Mucosa of stomach (tissue), 1 donor: ENCODE measurements around the gene HCN4.

Experiments used
- H3K27me3 ChIP-seq: one replicate; pipeline ENCODE4 v1.7.0; 2013; ENCODE audit warnings: mild to moderate bottlenecking, low read length; ENCODE audit not compliant: control insufficient read depth, insufficient read depth
- H3K36me3 ChIP-seq: one replicate; pipeline ENCODE4 v1.7.0; 2013; ENCODE audit warnings: low read length; ENCODE audit not compliant: control insufficient read depth, insufficient read depth
- H3K4me1 ChIP-seq: one replicate; pipeline ENCODE4 v1.7.0; 2013; ENCODE audit warnings: mild to moderate bottlenecking, low read length; ENCODE audit not compliant: control insufficient read depth, insufficient read depth
- H3K4me3 ChIP-seq: one replicate; pipeline ENCODE4 v1.7.0; 2013; ENCODE audit warnings: low read length
- H3K9ac ChIP-seq: one replicate; pipeline ENCODE4 v1.7.0; 2013; ENCODE audit warnings: mild to moderate bottlenecking, low read length, moderate library complexity
- H3K9me3 ChIP-seq: one replicate; pipeline ENCODE4 v1.7.0; 2013; ENCODE audit warnings: mild to moderate bottlenecking, low read length, moderate library complexity; ENCODE audit not compliant: control insufficient read depth
- donor health status: Pancreatic carcinoma.

Gene HCN4

DNA sequence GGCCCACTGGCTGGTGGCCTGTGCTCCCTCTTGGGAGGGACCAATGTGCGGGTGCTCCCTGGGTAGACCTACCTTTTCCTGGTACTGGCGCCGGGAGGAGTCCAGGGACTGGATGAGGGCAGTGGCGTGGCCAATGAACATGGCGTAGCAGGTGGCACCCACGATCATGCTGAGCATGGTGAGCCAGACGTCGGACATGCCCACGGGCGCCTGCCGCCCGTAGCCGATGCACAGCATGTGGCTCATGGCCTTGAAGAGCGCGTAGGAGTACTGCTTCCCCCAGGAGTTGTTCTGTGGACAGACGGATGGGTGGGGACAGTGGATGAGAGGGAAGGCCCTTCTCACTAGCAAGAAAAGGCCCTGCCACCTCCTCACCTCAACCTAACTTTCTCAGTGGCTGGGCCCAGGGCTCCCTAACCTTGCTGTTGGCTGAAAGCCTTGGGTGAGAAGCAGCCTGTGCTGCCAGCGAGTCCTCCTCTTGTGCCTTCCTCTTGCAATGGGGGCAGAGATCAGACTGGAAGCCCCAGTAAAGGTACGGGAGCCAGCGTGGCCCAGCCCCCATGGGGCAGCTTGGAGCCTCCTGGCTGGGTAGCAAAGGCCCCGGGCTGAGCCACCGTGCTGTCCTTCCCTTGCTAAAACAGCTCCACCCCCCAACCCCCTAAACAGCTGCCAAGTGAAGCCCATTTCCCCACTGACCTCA, 39.1 kb downstream of the HCN4 start:
- Histone ChIP-seq H3K9ac (no peak overlapping the region), H3K27me3 (peaks cover 7% of the 10 kb centered on the region), H3K4me3 (no peak overlapping the region), H3K9me3 (no peaks in the 10 kb centered on the region), H3K4me1 (no peaks in the 10 kb centered on the region), H3K36me3 (no peaks in the 10 kb centered on the region)

DNA sequence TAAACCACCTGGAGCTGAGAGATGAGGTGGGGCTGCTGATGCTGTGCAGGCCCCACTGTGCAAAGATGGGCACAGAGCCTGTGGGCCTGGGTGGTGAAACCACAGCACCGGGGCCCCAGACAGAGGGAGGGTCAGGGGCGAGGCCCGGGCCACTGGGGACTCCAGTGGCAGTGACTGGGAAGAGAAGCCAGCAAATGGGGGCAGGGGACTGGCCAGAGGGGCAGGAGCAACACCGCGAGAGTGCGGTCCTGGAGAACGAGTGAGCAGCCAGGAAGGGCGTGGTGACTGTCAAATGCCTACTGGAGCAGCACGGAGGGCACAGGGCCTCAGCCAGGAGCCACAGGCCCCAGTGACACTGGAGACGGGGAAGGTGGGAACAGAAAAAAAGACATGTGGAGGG, 39.8 kb downstream of the HCN4 start:
- no peaks in the 10 kb centered on the region for H3K36me3 ChIP-seq
- H3K9ac ChIP-seq: no peak overlapping the region
- no peak overlapping the region for H3K4me3 ChIP-seq
- H3K9me3 ChIP-seq: no peaks in the 10 kb centered on the region
- no peaks in the 10 kb centered on the region for H3K4me1 ChIP-seq
- peaks cover 7% of the 10 kb centered on the region for H3K27me3 ChIP-seq

DNA sequence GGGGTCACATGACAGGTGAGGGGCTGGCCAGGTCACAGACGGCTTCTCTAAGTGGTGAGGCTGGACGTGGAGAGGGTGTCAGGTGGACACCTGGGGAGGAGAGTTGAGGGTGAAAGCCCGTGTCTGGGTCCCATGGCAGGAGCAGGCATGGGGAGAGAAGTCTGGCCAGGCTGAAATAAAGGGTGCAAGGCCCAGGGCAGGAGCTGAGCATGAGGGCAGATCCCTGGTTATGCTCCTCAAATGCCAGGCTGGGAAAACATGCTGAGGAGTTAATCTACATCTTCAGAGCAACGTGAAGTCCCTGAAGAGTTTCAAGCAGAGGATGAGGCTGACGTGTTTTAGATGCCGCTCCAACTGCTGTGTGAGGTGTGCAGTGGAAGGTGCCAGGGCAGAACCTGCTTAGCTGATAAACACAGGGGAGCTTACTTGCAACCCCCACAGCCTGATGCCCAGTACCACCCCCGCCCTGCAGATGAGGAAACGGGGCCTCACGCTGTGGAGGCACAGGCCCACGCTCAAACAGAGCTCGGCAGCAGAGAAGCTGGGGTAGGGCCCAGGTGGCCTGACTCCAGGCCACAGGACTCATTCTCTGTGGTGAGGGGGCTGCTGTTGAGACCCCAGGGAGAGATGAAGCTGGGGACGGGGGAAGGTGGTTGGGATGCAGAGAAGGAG, 40.5 kb downstream of the HCN4 start:
- no peaks in the 10 kb centered on the region for H3K36me3 ChIP-seq
- no peaks in the 10 kb centered on the region for H3K4me1 ChIP-seq
- H3K9me3 ChIP-seq: no peaks in the 10 kb centered on the region
- no peak overlapping the region for H3K4me3 ChIP-seq
- no peak overlapping the region for H3K9ac ChIP-seq
- H3K27me3 ChIP-seq: peaks cover 7% of the 10 kb centered on the region

DNA sequence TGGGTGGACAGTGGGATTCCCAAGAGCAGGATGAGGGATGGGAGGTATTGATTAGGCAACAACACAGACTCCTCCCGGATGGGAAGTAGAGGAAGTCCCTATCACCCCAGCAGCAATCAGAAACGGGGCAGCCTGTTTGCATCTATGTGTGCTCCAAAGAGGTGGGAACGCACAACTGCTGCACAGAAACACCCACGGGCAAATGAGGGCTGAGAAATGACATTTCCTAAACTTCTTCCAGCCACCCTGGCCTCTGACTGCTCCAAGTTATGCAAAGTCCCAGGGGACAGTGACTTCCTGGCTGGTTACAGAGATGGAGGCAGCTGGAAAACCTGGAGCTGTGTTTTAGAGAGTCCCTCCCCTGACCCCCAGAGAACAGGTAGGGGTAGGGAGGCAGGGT, 42.6 kb downstream of the HCN4 start:
- H3K9ac ChIP-seq: no peak overlapping the region
- H3K4me3 ChIP-seq: no peak overlapping the region
- no peaks in the 10 kb centered on the region for H3K9me3 ChIP-seq
- H3K27me3 ChIP-seq: peaks cover 7% of the 10 kb centered on the region
- H3K36me3 ChIP-seq: no peaks in the 10 kb centered on the region
- no peaks in the 10 kb centered on the region for H3K4me1 ChIP-seq

DNA sequence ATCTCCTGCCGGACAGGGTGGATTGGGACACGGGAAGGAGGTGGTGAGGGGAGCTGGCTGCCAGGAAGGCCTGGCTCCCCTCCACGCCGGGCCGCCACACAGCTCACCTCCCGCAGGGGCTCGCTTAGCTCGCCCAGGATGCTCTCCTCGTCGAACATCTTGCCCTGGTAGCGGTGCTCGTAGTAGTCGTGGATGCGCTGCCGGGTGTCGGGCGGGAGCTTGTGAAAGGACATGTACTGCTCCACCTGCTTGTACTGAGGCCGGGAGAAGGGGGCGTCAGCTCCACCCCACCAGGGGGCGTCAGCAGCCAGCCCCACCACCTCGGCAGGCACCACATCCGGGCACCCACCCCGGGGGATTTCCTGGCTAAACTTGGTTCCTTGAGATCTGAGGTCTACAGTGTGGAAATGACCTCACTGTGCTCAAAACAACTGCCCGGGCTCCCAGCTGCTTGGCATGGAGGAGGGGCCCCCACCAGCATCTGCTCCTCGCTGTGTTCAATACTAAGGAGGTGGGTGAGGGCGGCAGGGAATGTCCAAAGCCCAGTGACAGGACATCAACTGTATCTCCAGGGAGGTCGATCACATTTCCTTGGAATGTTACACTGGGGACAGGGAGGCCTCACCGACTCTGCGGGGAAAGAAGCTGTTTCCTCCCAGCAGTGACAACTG, 43.4 kb downstream of the HCN4 start:
- Histone ChIP-seq H3K27me3 (peaks cover 7% of the 10 kb centered on the region), H3K4me3 (no peak overlapping the region), H3K9ac (no peak overlapping the region), H3K9me3 (no peaks in the 10 kb centered on the region), H3K4me1 (no peaks in the 10 kb centered on the region), H3K36me3 (no peaks in the 10 kb centered on the region)

DNA sequence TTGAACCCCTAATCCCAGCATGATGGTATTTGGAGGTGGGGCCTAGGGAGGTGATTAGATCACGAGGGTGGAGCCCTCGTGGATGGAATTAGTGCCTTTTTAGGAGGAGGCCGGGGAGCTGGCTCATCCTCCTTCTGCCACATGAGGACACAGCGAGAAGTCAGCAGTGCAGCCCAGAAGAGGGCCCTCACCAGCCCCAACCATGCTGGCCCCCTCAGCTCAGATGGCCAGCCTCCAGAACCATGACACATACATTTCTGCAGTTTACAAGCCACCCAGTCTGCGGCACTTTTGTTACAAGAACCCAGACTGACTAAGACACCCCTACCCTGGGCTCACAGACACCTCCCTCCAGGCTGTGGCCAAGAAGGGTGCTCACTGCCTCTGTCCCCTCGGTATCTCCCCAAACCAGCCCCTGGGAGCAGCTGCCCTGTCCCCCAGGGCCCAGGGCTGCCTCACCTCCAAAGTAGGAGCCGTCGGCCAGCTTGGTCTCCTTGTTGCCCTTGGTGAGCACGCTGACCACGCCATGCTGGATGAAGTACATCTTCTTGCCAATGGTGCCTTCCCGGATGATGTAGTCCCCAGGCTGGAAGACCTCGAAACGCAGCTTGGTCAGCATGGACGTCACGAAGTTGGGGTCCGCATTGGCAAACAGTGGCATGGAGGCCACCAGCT, 44.1 kb downstream of the HCN4 start:
- Histone ChIP-seq H3K4me3 (no peak overlapping the region), H3K27me3 (peaks cover 7% of the 10 kb centered on the region), H3K4me1 (no peaks in the 10 kb centered on the region), H3K36me3 (no peaks in the 10 kb centered on the region), H3K9me3 (no peaks in the 10 kb centered on the region), H3K9ac (no peak overlapping the region)

DNA sequence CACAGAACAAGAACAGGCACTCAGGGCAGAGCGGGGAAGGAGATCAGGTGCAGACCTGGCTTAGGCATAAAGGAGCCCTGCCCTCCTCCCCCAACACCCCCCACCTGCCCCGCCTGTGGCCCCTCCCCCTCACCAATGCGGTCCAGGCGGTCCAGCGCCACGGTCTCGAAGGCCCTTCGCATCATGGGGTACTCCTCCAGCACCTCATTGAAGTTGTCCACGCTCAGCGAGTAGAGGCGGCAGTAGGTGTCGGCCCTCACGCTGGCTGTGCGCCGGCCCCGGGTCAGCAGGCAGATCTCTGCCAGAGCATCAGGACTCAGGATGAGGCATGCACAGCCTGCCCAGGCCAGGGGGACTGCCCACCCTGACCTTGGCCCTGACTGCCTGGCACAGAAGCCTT, 44.8 kb downstream of the HCN4 start:
- H3K27me3 ChIP-seq: peaks cover 12% of the 10 kb centered on the region
- no peaks in the 10 kb centered on the region for H3K4me1 ChIP-seq
- no peaks in the 10 kb centered on the region for H3K9me3 ChIP-seq
- no peaks in the 10 kb centered on the region for H3K36me3 ChIP-seq
- H3K9ac ChIP-seq: no peak overlapping the region
- no peak overlapping the region for H3K4me3 ChIP-seq

DNA sequence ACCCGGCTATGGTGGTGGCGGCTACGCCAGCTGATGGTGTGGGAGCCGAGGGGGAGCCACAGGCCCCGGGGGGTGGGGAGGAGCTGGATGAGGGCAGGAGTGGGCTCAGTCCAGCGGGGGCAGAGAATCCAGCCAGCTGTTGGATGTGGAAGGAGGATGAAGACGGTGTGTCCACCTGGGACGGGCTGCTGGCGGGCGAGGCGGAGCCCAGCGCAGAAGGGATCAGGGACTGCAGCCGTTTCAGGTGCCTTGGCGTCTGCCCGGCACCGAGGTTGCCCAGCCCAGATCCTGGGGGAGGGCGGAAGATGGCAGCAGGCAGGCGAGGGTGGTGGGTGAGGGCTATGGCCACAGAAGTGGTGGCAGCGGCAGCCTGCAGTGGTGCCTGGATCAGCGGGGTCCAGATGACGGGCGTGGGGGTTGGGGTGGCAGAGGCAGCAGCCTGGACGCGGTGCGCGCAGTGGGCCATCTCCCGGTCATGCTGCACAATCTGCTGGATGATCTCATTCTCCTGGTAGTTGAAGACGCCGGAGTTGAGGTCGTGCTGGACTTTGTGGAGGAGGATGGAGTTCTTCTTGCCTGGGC, 45.3 kb downstream of the HCN4 start:
- peaks cover 12% of the 10 kb centered on the region for H3K27me3 ChIP-seq
- no peaks in the 10 kb centered on the region for H3K4me1 ChIP-seq
- H3K9ac ChIP-seq: no peak overlapping the region
- no peaks in the 10 kb centered on the region for H3K36me3 ChIP-seq
- H3K4me3 ChIP-seq: no peak overlapping the region
- H3K9me3 ChIP-seq: no peaks in the 10 kb centered on the region

DNA sequence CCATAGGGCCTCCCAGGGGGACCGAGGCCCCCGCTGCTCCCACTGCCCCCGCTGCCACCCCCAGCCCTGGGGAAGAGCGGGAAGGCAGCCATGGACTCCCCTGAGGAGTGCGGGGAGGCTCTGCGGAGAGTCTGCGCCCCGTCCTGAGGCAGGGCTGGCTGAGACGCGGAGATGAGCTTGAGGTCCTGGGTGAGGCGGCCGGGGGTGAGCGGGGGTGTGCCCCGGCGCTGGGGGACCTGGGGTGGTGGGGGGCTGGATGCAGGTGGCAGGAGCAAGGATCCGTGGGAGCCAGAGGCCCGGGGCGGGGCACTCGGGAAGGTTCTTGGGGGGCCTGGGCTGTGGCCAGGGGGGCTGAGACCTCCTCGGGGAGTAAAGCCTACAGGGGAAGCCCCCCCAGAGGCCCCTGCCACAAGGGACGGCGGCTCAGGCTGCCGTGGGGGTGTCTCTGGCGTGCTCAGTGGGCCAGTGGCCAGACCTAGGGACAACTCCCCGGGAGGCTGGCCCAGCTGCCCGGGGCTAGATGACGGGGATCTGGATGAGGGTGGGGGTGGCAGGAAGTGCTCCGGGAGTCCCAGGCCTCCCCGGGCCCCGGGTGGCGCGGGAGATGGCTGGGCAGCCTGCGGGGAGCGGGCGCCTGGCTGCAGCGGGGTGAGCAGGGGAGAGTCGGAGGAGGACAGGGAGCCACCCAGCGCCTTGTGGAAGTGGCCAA, 45.9 kb downstream of the HCN4 start:
- H3K4me3 ChIP-seq: no peak overlapping the region
- no peaks in the 10 kb centered on the region for H3K9me3 ChIP-seq
- H3K4me1 ChIP-seq: no peaks in the 10 kb centered on the region
- H3K9ac ChIP-seq: no peak overlapping the region
- no peaks in the 10 kb centered on the region for H3K36me3 ChIP-seq
- H3K27me3 ChIP-seq: peaks cover 12% of the 10 kb centered on the region

DNA sequence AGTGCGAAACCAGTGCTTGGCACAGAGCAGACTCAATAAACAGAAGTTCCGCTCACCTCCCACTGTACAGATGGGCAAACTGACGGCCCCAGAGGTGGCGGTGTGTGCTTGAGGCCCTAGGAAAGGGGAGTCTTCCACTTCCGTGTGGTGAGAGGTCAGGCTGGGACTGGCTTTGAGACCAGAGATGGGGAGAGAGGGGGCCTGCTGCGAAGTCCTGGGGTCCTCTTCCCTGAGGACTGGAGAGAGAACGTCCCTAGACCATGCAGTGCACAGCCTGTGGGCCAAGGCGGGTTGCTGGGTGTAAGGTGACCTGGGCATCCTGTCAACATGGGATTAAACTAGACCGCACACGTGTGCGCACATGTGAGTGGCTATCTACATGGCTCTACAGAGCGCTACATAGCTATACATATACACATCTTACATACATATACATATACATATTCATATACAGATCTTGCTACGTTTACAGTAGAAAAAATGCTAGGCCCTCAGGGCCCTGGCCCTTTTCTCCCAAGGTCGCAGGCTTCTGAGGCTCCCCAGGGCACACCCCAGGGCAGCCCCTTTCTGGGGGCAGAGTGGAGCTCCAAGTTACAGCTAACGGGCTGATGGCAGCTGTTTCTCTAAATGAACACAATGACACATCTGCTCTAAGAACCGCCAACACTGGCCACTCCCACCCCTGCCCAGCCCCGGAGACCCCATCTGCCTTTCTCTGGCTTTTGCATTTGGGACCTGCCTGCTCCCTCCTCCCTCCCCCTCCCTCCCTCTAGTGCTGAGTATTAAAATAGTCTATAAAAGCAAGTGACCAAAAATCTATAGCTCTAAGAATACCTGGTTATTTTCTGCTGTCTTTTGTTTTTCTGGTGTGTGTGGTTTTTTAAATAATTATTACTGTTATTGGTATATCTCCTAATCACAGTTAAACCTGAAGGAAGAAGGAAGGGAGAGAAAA, 47.0 kb downstream of the HCN4 start:
- Histone ChIP-seq H3K4me3 (no peak overlapping the region), H3K27me3 (peaks cover 12% of the 10 kb centered on the region)

More for the DNA sequence above, 47.0 kb downstream of the HCN4 start:
- no peaks in the 10 kb centered on the region for H3K36me3 ChIP-seq
- no peak overlapping the region for H3K9ac ChIP-seq
- no peaks in the 10 kb centered on the region for H3K4me1 ChIP-seq
- H3K9me3 ChIP-seq: no peaks in the 10 kb centered on the region
